CD4-positive, alpha-beta T cell (primary cell): ENCODE results near the gene TREH. TPM values are rescaled to one million over a fixed set of nuclear protein-coding genes. Genes with fewer than 3 reads are reported as not detected.

Experiments
- ATAC-seq: fragments of 200-7000 bp; cut with Tn5 transposase; one replicate; pipeline ENCODE4 v1.10.0; 2022; ENCODE audit warnings: mild to moderate bottlenecking; ENCODE audit not compliant: poor library complexity
- CTCF ChIA-PET: fragments of 350-600 bp; sonication (Branson Sonifier 250); formaldehyde crosslinking; loops from one replicate; lab custom pipeline; 2021; ENCODE audit warnings: antibody characterized with exemption, inconsistent platforms; lab: Charles Lee
- POLR2A ChIA-PET: fragments of 350-600 bp; sonication (Branson Sonifier 250); formaldehyde crosslinking; loops from one replicate; lab custom pipeline; 2021; ENCODE audit warnings: antibody characterized with exemption, inconsistent platforms; lab: Charles Lee
- DNase-seq, 14 experiments: peaks; one replicate each; pipeline ENCODE4 v3.0.0-alpha.2; 2013 to 2020; ENCODE audit warnings: mixed read lengths in 2 of 14
- H3K27ac ChIP-seq, 2 donors: one replicate each; pipeline versions ENCODE4 v1.5.1 to v1.7.0; 2013; ENCODE audit warnings: low read length in 2 of 2, low read depth in 1 of 2, mild to moderate bottlenecking in 1 of 2
- H3K27me3 ChIP-seq, 2 experiments: 1 replicate in 1 of 2; 2 replicates in 1 of 2; pipeline versions ENCODE4 v1.6.1 to v1.7.0; 2013; ENCODE audit warnings: low read length in 2 of 2, control low read depth in 1 of 2, mild to moderate bottlenecking in 1 of 2, moderate library complexity in 1 of 2; ENCODE audit not compliant: insufficient read depth in 2 of 2, control insufficient read depth in 1 of 2
- H3K36me3 ChIP-seq: one replicate; pipeline ENCODE4 v1.6.1; 2013; ENCODE audit warnings: low read length, control low read depth; ENCODE audit not compliant: insufficient read depth
- H3K4me1 ChIP-seq: one replicate; pipeline ENCODE4 v1.6.1; 2013; ENCODE audit warnings: low read length, control low read depth; ENCODE audit not compliant: insufficient read depth
- H3K4me3 ChIP-seq: one replicate; pipeline ENCODE4 v1.5.1; 2013; ENCODE audit warnings: mild to moderate bottlenecking, low read length, moderate library complexity
- H3K9me3 ChIP-seq, 2 experiments: 1 replicate in 1 of 2; 2 replicates in 1 of 2; pipeline versions ENCODE4 v1.6.1 to v1.7.0; 2013; ENCODE audit warnings: low read length in 2 of 2, mild to moderate bottlenecking in 2 of 2, control low read depth in 1 of 2, moderate library complexity in 1 of 2; ENCODE audit not compliant: control insufficient read depth in 1 of 2, insufficient read depth in 1 of 2
- H3K27ac Mint-ChIP-seq: one replicate; pipeline ENCODE4 v1.8.0; 2020; ENCODE audit warnings: mixed read lengths
- H3K27me3 Mint-ChIP-seq: one replicate; pipeline ENCODE4 v1.8.0; 2021; ENCODE audit warnings: mixed read lengths
- H3K36me3 Mint-ChIP-seq: one replicate; pipeline ENCODE4 v1.8.0; 2021; ENCODE audit warnings: low read depth, mixed read lengths
- H3K4me1 Mint-ChIP-seq: one replicate; pipeline ENCODE4 v1.8.0; 2021; ENCODE audit warnings: low read depth, mixed read lengths
- H3K4me3 Mint-ChIP-seq: one replicate; pipeline ENCODE4 v1.8.0; 2020; ENCODE audit warnings: mild to moderate bottlenecking, mixed read lengths
- H3K9me3 Mint-ChIP-seq: one replicate; pipeline ENCODE4 v1.8.0; 2020; ENCODE audit warnings: mixed read lengths
- intact Hi-C, 2 experiments: fragments of 100-400 bp; cut with DNase I in 1 of 2; cut with micrococcal nuclease in 1 of 2; formaldehyde crosslinking; loops; one replicate each; pipeline versions ENCODE4 v1.15.1 to v1.9.0; 2023 to 2025; cut with DNase I, micrococcal nuclease
- total RNA-seq, 174 experiments: library from RNA in 2 of 174; stranded (reverse) in 2 of 174; gene quantifications; one replicate each; pipeline ENCODE4 v1.2.3 and lab custom pipeline; 2021 to 2026
- TF ChIP-seq, protein P1 (sequence below): fragments of 200-600 bp; IDR thresholded peaks from one replicate; pipeline ENCODE4 v1.8.0; 2022; ENCODE audit warnings: antibody characterized with exemption, mild to moderate bottlenecking

TREH gene
- total RNA-seq, 2 experiments from 2014 or later, result not detected

DNA sequence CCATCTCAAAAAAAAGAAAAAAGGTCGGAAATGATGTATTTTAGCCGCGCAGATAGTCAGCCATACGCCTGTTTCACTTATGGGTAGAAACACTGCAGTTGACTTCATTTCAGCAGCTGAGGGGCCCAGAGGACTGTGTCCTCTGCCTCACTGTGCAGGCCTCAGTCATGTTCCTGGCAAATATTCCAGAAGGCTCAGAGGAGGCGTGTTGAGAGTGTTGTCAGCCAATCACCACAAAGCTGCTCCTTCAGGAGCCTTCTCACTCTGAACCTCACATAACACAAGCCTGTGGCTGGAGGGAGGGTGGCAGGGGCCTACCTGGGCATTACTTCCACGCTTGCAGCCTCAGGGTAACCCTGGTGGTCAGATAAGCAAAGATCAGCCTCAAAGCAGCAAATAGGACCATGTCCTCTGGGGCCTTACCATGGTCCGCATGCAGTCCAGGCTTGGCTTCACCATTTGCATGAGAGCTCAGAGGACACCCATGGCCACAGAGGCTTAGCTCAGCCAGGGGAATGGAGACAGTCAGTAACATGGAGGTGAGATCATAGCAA lies 17.3 kb upstream of the TREH start:
- TF ChIP-seq, protein P1, sequence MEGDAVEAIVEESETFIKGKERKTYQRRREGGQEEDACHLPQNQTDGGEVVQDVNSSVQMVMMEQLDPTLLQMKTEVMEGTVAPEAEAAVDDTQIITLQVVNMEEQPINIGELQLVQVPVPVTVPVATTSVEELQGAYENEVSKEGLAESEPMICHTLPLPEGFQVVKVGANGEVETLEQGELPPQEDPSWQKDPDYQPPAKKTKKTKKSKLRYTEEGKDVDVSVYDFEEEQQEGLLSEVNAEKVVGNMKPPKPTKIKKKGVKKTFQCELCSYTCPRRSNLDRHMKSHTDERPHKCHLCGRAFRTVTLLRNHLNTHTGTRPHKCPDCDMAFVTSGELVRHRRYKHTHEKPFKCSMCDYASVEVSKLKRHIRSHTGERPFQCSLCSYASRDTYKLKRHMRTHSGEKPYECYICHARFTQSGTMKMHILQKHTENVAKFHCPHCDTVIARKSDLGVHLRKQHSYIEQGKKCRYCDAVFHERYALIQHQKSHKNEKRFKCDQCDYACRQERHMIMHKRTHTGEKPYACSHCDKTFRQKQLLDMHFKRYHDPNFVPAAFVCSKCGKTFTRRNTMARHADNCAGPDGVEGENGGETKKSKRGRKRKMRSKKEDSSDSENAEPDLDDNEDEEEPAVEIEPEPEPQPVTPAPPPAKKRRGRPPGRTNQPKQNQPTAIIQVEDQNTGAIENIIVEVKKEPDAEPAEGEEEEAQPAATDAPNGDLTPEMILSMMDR, result no peak
- H3K9me3 Mint-ChIP-seq, result peaks cover 3% of the 10 kb centered on the region
- no peak overlapping the region for H3K4me3 ChIP-seq
- peaks cover 85% of the 10 kb centered on the region for H3K4me1 ChIP-seq
- no peak for DNase-seq
- peak overlapping the region; percentile 97 for H3K27ac Mint-ChIP-seq
- ATAC-seq, result no peak
- no peaks in the 10 kb centered on the region for H3K36me3 ChIP-seq
- POLR2A ChIA-PET, result interaction anchor here (0.9 to 5.9 kb wide), 3 partner anchors 8 to 229 kb away, joined by 3 to 55 read pairs (median 4); partner anchors contain the start of gene BCL9L
- no peaks in the 10 kb centered on the region for H3K27me3 Mint-ChIP-seq
- H3K36me3 Mint-ChIP-seq, result no peaks in the 10 kb centered on the region
- H3K9me3 ChIP-seq, result peaks cover 0 to 13% of the 10 kb centered on the region in 2 experiments
- H3K4me3 Mint-ChIP-seq, result no peak overlapping the region
- peak overlapping the region in 1 of 2 donors; percentile 16 for H3K27ac ChIP-seq
- peaks cover 69% of the 10 kb centered on the region for H3K4me1 Mint-ChIP-seq
- H3K27me3 ChIP-seq, result no peaks in the 10 kb centered on the region
- CTCF ChIA-PET, result no interaction called here
- intact Hi-C loops, result loop anchor here in 1 of 2 experiments (5.0 to 10.0 kb wide), 2 partner anchors 181 to 258 kb away; partner anchors contain the start of gene UPK2

DNA sequence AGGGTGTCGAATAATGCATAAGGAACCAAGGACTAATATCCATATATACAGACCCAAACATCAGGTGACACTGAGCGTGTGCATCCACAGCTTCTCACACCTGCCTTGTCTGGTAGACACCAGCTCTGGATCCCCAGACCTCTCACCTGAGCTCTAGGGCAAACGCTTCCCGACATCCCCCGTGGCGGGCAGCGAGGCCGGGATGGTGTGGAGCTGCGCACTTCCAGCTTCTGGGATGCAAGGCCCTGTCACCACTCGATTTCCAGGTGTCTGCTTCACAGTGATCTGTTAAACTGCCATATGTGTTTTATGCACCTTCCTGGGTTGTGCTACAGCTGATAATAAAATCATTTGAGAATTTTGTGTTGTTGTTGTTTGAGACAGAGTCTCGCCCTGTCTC lies 15.3 kb upstream of the TREH start:
- CTCF ChIA-PET, result interaction anchor here (1.4 kb wide), 1 partner anchor 95 kb away, joined by 3 read pairs; no protein-coding TSS in a partner anchor
- no peak overlapping the region for H3K27ac ChIP-seq
- Mint-ChIP-seq H3K4me1 (peaks cover 76% of the 10 kb centered on the region), H3K27ac (peak overlapping the region; percentile 66), H3K4me3 (no peak overlapping the region), H3K27me3 (no peaks in the 10 kb centered on the region), H3K36me3 (no peaks in the 10 kb centered on the region), H3K9me3 (no peaks in the 10 kb centered on the region)
- ATAC-seq (no peak), DNase-seq (no peak)
- POLR2A ChIA-PET, result interaction anchor here (1.5 to 5.9 kb wide), 3 partner anchors 10 to 201 kb away, joined by 5 to 55 read pairs (median 5); partner anchors contain the start of gene DDX6
- no peak overlapping the region for H3K4me3 ChIP-seq
- intact Hi-C loops, result loop anchor here (5.0 to 10.0 kb wide), 4 partner anchors 53 to 260 kb away; partner anchors contain the start of genes DDX6 (in 1 of the 2) and UPK2 (in 1 of the 2)
- H3K4me1 ChIP-seq, result peaks cover 89% of the 10 kb centered on the region
- TF ChIP-seq, protein P1, result no peak
- H3K9me3 ChIP-seq, result peaks cover 0 to 6% of the 10 kb centered on the region in 2 experiments
- no peaks in the 10 kb centered on the region for H3K36me3 ChIP-seq
- no peaks in the 10 kb centered on the region for H3K27me3 ChIP-seq

DNA sequence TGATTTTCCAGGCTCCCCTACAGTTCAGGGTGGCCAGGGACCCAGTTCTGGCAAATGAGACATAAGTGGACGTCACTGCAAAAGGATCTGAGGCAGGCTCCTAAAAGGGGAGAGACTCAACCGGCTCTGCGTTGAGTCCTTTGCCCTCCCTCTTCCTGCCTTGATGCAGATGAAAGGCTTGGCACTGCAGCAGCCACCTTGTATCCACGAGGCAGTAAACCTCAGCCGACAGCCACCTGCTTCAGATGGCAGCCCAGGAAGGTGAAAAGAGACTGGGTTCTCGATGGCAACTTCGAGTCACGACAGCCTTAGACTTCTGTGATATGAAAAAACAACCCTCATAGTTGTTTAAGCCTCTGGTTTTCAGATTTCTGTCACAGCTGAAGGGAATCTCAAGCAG lies 14.7 kb upstream of the TREH start:
- no peaks in the 10 kb centered on the region for H3K36me3 Mint-ChIP-seq
- Histone ChIP-seq H3K4me3 (no peak overlapping the region), H3K27me3 (no peaks in the 10 kb centered on the region), H3K4me1 (peaks cover 89% of the 10 kb centered on the region), H3K36me3 (no peaks in the 10 kb centered on the region), H3K27ac (no peak overlapping the region), H3K9me3 (peaks cover 0 to 6% of the 10 kb centered on the region in 2 experiments)
- ChIA-PET CTCF (interaction anchor here (1.4 kb wide), 1 partner anchor 96 kb away, joined by 3 read pairs; no protein-coding TSS in a partner anchor), POLR2A (interaction anchor here (1.1 to 5.9 kb wide), 4 partner anchors 9 to 97 kb away, joined by 4 to 55 read pairs (median 4); partner anchors contain the start of gene DDX6)
- TF ChIP-seq, protein P1, result no peak
- DNase-seq (no peak), ATAC-seq (no peak)
- intact Hi-C loops, result loop anchor here (5.0 to 10.0 kb wide), 3 partner anchors 53 to 261 kb away; partner anchors contain the start of genes DDX6 (in 1 of the 2) and UPK2 (in 1 of the 2)
- H3K27ac Mint-ChIP-seq, result peak overlapping the region; percentile 82
- H3K4me3 Mint-ChIP-seq, result no peak overlapping the region
- H3K9me3 Mint-ChIP-seq, result no peaks in the 10 kb centered on the region
- no peaks in the 10 kb centered on the region for H3K27me3 Mint-ChIP-seq
- peaks cover 70% of the 10 kb centered on the region for H3K4me1 Mint-ChIP-seq
